ENCODE data around the gene SLC29A1.
"Not testable (repeated sequence)": the region's sequence is repeated elsewhere in the genome, so short reads cannot be mapped to it uniquely, and the experiment has no call there.

Gene SLC29A1

DNA sequence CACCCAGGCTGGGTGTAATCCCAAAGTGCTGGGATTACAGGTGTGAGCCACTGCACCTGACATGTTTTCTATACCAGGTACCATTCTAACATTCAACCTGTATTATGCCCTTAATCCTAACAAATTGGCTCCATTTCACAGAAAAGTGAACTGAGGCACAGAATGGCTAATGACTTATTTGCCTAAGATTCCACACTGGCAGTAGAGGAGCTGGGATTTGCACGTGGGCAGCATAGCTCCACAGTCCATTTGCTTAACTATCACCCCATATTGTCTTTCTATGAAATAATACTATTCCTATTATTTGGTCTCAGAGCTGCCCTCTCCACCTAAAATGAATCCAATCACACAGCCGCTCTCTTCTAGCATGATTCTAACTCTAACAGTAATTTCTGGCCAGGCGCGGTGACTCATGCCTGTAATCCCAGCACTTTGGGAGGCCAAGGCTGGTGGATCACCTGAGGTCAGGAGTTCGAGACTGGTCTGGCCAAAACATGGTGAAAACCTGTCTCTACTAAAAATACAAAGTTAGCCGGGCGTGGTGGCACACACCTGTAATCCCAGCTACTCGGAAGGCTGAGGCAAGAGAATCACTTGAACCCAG lies 30.0 kb upstream of the SLC29A1 start:
- no peak overlapping the region for H4K8ac ChIP-seq (ENCODE audit: low read length)
- no peak overlapping the region for H3K9ac ChIP-seq (ENCODE audit: low read length)
- H3K79me1 ChIP-seq (replicated peaks; ENCODE audit: low read length, poor library complexity, severe bottlenecking): no peaks in the 10 kb centered on the region
- H2AK5ac ChIP-seq (ENCODE audit: low read length, severe bottlenecking): no peak overlapping the region
- H3K4ac ChIP-seq (ENCODE audit: low read depth in 1 of 2, low read length in 2 of 2): no peak overlapping the region
- no peak overlapping the region for H3K14ac ChIP-seq (ENCODE audit: low read length in 2 of 2)
- H2AFZ ChIP-seq (ENCODE audit: low read depth, low read length): no peak overlapping the region
- no peak overlapping the region for H2BK12ac ChIP-seq (ENCODE audit: low read length in 2 of 2)
- 90% methylated on average over 8 of the region's 8 CpGs for WGBS
- DNase-seq: no peak
- no peak overlapping the region for H3K4me2 ChIP-seq (ENCODE audit: low read length, poor library complexity, severe bottlenecking)
- H4K91ac ChIP-seq (ENCODE audit: low read length): no peak overlapping the region
- H2BK120ac ChIP-seq (ENCODE audit: low read depth, low read length): no peak overlapping the region
- H2BK5ac ChIP-seq (ENCODE audit: low read depth, low read length, poor library complexity, severe bottlenecking): no peak overlapping the region
- no peak overlapping the region for H3K23ac ChIP-seq (ENCODE audit: low read length in 2 of 2)
- no peaks in the 10 kb centered on the region for H3K4me1 ChIP-seq (ENCODE audit: control insufficient read depth, insufficient read depth, low read depth, low read length)
- no peaks in the 10 kb centered on the region for H3K36me3 ChIP-seq (ENCODE audit: control insufficient read depth in 1 of 2, insufficient read depth in 2 of 2, low read depth in 1 of 2, low read length in 2 of 2)
- no peaks in the 10 kb centered on the region for H3K9me3 ChIP-seq (ENCODE audit: control insufficient read depth, low read length)
- no peak overlapping the region for H2BK15ac ChIP-seq (ENCODE audit: low read depth, poor library complexity, severe bottlenecking)
- H3K27ac ChIP-seq (ENCODE audit: low read length, poor library complexity, severe bottlenecking): no peak overlapping the region
- H3K4me3 ChIP-seq (ENCODE audit: insufficient read depth in 1 of 2, low read depth in 1 of 2, low read length in 2 of 2): no peak overlapping the region
- no peak overlapping the region for H3K18ac ChIP-seq (ENCODE audit: low read depth in 1 of 2, low read length in 2 of 2)
- peaks cover 0 to 4% of the 10 kb centered on the region in 2 experiments for H3K27me3 ChIP-seq (ENCODE audit: control insufficient read depth in 1 of 2, insufficient read depth in 1 of 2, low read length in 2 of 2)

DNA sequence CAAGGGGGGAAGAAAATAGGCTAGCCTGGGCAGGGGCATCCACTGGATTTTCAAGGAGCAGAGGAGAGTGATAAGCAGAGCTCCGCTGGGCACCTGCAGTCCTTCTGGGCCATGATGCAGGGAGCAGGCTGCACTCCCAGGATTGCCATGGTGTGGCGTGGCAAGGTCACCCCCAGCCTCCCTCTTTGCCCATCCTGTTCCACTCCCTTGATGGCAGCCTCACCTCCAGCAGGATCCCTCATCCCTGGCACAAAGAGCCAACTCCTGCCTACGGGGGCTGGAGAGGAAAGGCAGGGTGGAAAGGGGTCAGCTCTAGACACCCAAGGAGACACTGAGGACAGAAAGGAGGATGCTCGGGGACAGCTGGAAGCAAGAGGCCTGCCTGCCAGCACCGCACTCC lies 29.1 kb upstream of the SLC29A1 start:
- H3K79me1 ChIP-seq (replicated peaks; ENCODE audit: low read length, poor library complexity, severe bottlenecking): no peaks in the 10 kb centered on the region
- WGBS: 82% methylated on average over 4 of the region's 5 CpGs

DNA sequence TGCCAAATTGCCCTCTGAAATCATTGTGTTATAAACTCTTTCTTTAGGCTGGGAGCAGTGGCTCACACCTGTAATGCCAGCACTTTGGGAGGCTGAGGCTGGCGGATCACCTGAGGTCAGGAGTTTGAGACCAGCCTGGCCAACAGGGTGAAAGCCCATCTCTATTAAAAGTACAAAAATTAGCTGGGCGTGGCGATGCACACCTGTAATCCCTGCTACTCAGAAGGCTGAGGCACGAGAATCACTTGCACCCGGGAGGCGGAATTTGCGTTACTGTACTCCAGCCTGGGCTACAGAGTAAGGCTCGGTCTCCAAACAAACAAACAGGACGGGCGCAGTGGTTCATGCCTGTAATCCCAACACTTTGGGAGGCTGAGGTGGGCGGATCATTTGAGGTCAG lies 27.0 kb upstream of the SLC29A1 start:
- H3K36me3 ChIP-seq (ENCODE audit: control insufficient read depth in 1 of 2, insufficient read depth in 2 of 2, low read depth in 1 of 2, low read length in 2 of 2); H4K91ac ChIP-seq (ENCODE audit: low read length); H3K27me3 ChIP-seq (ENCODE audit: control insufficient read depth in 1 of 2, insufficient read depth in 1 of 2, low read length in 2 of 2); H2BK15ac ChIP-seq (ENCODE audit: low read depth, poor library complexity, severe bottlenecking); H3K4me3 ChIP-seq (ENCODE audit: insufficient read depth in 1 of 2, low read depth in 1 of 2, low read length in 2 of 2); H2BK12ac ChIP-seq (ENCODE audit: low read length in 2 of 2); H3K79me1 ChIP-seq (replicated peaks; ENCODE audit: low read length, poor library complexity, severe bottlenecking); H3K4ac ChIP-seq (ENCODE audit: low read depth in 1 of 2, low read length in 2 of 2); H2BK120ac ChIP-seq (ENCODE audit: low read depth, low read length); H3K23ac ChIP-seq (ENCODE audit: low read length in 2 of 2); H2AFZ ChIP-seq (ENCODE audit: low read depth, low read length); H3K4me2 ChIP-seq (ENCODE audit: low read length, poor library complexity, severe bottlenecking); H4K8ac ChIP-seq (ENCODE audit: low read length); H3K14ac ChIP-seq (ENCODE audit: low read length in 2 of 2); H3K4me1 ChIP-seq (ENCODE audit: control insufficient read depth, insufficient read depth, low read depth, low read length); H3K27ac ChIP-seq (ENCODE audit: low read length, poor library complexity, severe bottlenecking); H2BK5ac ChIP-seq (ENCODE audit: low read depth, low read length, poor library complexity, severe bottlenecking); H3K18ac ChIP-seq (ENCODE audit: low read depth in 1 of 2, low read length in 2 of 2); H2AK5ac ChIP-seq (ENCODE audit: low read length, severe bottlenecking); H3K9me3 ChIP-seq (ENCODE audit: control insufficient read depth, low read length); DNase-seq; H3K9ac ChIP-seq (ENCODE audit: low read length): not testable (repeated sequence)
- 91% methylated on average over 11 of the region's 11 CpGs for WGBS

More for the DNA sequence above, 29.1 kb upstream of the SLC29A1 start:
- no peak overlapping the region for H2AK5ac ChIP-seq (ENCODE audit: low read length, severe bottlenecking)
- H3K23ac ChIP-seq (ENCODE audit: low read length in 2 of 2): no peak overlapping the region
- H4K8ac ChIP-seq (ENCODE audit: low read length): no peak overlapping the region
- DNase-seq: no peak
- H3K4me3 ChIP-seq (ENCODE audit: insufficient read depth in 1 of 2, low read depth in 1 of 2, low read length in 2 of 2): no peak overlapping the region
- no peaks in the 10 kb centered on the region for H3K4me1 ChIP-seq (ENCODE audit: control insufficient read depth, insufficient read depth, low read depth, low read length)
- no peak overlapping the region for H4K91ac ChIP-seq (ENCODE audit: low read length)
- no peak overlapping the region for H3K4me2 ChIP-seq (ENCODE audit: low read length, poor library complexity, severe bottlenecking)
- no peaks in the 10 kb centered on the region for H3K9me3 ChIP-seq (ENCODE audit: control insufficient read depth, low read length)
- no peak overlapping the region for H2AFZ ChIP-seq (ENCODE audit: low read depth, low read length)
- no peak overlapping the region for H3K9ac ChIP-seq (ENCODE audit: low read length)
- H3K14ac ChIP-seq (ENCODE audit: low read length in 2 of 2): no peak overlapping the region
- no peak overlapping the region for H3K4ac ChIP-seq (ENCODE audit: low read depth in 1 of 2, low read length in 2 of 2)
- no peak overlapping the region for H2BK120ac ChIP-seq (ENCODE audit: low read depth, low read length)
- no peak overlapping the region for H3K18ac ChIP-seq (ENCODE audit: low read depth in 1 of 2, low read length in 2 of 2)
- no peak overlapping the region for H2BK5ac ChIP-seq (ENCODE audit: low read depth, low read length, poor library complexity, severe bottlenecking)
- no peak overlapping the region for H3K27ac ChIP-seq (ENCODE audit: low read length, poor library complexity, severe bottlenecking)
- H3K27me3 ChIP-seq (ENCODE audit: control insufficient read depth in 1 of 2, insufficient read depth in 1 of 2, low read length in 2 of 2): peaks cover 0 to 4% of the 10 kb centered on the region in 2 experiments
- no peak overlapping the region for H2BK15ac ChIP-seq (ENCODE audit: low read depth, poor library complexity, severe bottlenecking)
- no peak overlapping the region for H2BK12ac ChIP-seq (ENCODE audit: low read length in 2 of 2)
- H3K36me3 ChIP-seq (ENCODE audit: control insufficient read depth in 1 of 2, insufficient read depth in 2 of 2, low read depth in 1 of 2, low read length in 2 of 2): no peaks in the 10 kb centered on the region

DNA sequence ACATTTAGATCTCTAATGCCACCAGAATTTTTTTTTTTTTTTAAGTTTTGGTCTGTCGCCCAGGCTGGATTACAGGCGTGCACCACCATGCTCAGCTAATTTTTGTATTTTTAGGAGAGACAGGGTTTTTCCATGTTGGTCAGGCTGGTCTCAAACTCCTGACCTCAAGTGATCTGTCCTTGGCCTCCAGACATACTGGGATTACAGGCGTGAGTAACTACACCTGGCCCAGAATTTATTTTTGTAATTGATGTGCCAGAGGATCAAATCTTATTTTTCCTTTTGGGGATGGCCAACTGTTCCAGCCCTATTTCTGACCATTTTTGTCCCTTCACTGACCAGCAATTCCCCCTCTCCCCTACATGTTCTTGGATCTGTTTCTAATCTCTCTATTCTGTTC lies 24.7 kb upstream of the SLC29A1 start:
- no peak overlapping the region for H2AK5ac ChIP-seq (ENCODE audit: low read length, severe bottlenecking)
- no peak overlapping the region for H2BK5ac ChIP-seq (ENCODE audit: low read depth, low read length, poor library complexity, severe bottlenecking)
- no peak overlapping the region for H2AFZ ChIP-seq (ENCODE audit: low read depth, low read length)
- H2BK12ac ChIP-seq (ENCODE audit: low read length in 2 of 2): no peak overlapping the region
- H3K9ac ChIP-seq (ENCODE audit: low read length): no peak overlapping the region
- no peaks in the 10 kb centered on the region for H3K36me3 ChIP-seq (ENCODE audit: control insufficient read depth in 1 of 2, insufficient read depth in 2 of 2, low read depth in 1 of 2, low read length in 2 of 2)
- H3K27me3 ChIP-seq (ENCODE audit: control insufficient read depth in 1 of 2, insufficient read depth in 1 of 2, low read length in 2 of 2): peaks cover 0 to 4% of the 10 kb centered on the region in 2 experiments
- H3K4me2 ChIP-seq (ENCODE audit: low read length, poor library complexity, severe bottlenecking): no peak overlapping the region
- H3K79me1 ChIP-seq (replicated peaks; ENCODE audit: low read length, poor library complexity, severe bottlenecking): no peaks in the 10 kb centered on the region
- 100% methylated on average over 2 of the region's 3 CpGs for WGBS
- peaks cover 12% of the 10 kb centered on the region for H3K4me1 ChIP-seq (ENCODE audit: control insufficient read depth, insufficient read depth, low read depth, low read length)
- H3K4me3 ChIP-seq (ENCODE audit: insufficient read depth in 1 of 2, low read depth in 1 of 2, low read length in 2 of 2): no peak overlapping the region
- DNase-seq: no peak
- H2BK120ac ChIP-seq (ENCODE audit: low read depth, low read length): no peak overlapping the region
- no peak overlapping the region for H3K4ac ChIP-seq (ENCODE audit: low read depth in 1 of 2, low read length in 2 of 2)
- H4K8ac ChIP-seq (ENCODE audit: low read length): no peak overlapping the region
- H3K9me3 ChIP-seq (ENCODE audit: control insufficient read depth, low read length): no peaks in the 10 kb centered on the region
- H4K91ac ChIP-seq (ENCODE audit: low read length): no peak overlapping the region
- no peak overlapping the region for H3K14ac ChIP-seq (ENCODE audit: low read length in 2 of 2)
- no peak overlapping the region for H3K27ac ChIP-seq (ENCODE audit: low read length, poor library complexity, severe bottlenecking)
- no peak overlapping the region for H3K23ac ChIP-seq (ENCODE audit: low read length in 2 of 2)
- no peak overlapping the region for H2BK15ac ChIP-seq (ENCODE audit: low read depth, poor library complexity, severe bottlenecking)
- no peak overlapping the region for H3K18ac ChIP-seq (ENCODE audit: low read depth in 1 of 2, low read length in 2 of 2)
